Measurements from ENCODE around the gene ANO4. TPM values are rescaled to one million over a fixed set of nuclear protein-coding genes. Genes with fewer than 3 reads are reported as not detected.

The ANO4 gene
- total and polyA plus RNA-seq, 2 of the 8 experiments (the other 6 are each of a cell fraction or from before 2014, with no cell fraction given), result 1.1 to 3.4 TPM

DNA sequence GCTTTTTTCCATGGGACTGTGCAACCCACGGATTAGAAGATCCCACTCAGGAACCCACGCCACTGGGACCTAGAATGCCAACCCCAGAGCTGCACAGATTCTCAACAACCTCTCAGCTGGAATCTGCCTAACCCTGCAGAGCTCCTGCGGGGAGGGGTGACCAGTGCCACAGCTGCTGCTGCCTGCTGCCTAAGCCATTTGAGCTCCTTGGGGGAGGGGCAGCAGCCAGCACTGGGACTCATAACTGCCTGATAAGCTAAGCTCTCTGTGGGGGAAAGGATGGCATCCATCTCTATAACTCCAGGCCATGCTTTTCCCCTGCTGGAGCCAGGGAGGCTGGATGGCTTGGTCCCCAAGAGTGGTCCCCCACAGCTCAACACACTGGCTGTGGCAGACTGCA is 232.6 kb downstream of the ANO4 start:
- Histone ChIP-seq H3K9me3 (ENCODE audit: insufficient read depth in 2 of 2, low read depth in 1 of 2, low read length in 1 of 2) (no peaks in the 10 kb centered on the region), H3K79me2 (ENCODE audit: control insufficient read depth in 1 of 2, insufficient read depth in 2 of 2, low read length in 2 of 2) (no peaks in the 10 kb centered on the region), H3K79me1 (ENCODE audit: low read depth, low read length) (no peaks in the 10 kb centered on the region), H4K5ac (ENCODE audit: insufficient read length, low read depth, low read length) (no peak overlapping the region), H3K23ac (ENCODE audit: insufficient read length) (no peak overlapping the region), H3K18ac (ENCODE audit: extremely low read depth, low read length) (no peak overlapping the region), H4K8ac (ENCODE audit: extremely low read depth, insufficient read depth, low read length) (no peak overlapping the region; the same call in 1 of the 2 replicates), H2BK5ac (ENCODE audit: low read depth, low read length) (no peak overlapping the region), H3K27ac (ENCODE audit: low read depth, low read length) (no peak overlapping the region), H3K36me3 (ENCODE audit: control insufficient read depth in 2 of 4, insufficient read depth in 4 of 4, low read length in 3 of 4) (no peaks in the 10 kb centered on the region; a peak in 1 of 8 replicates), H4K20me1 (replicated peaks in 1 of 2; ENCODE audit: control insufficient read depth in 1 of 2, insufficient read depth in 2 of 2, low read length in 2 of 2) (no peaks in the 10 kb centered on the region), H2BK120ac (replicated peaks; ENCODE audit: low read depth, low read length) (no peak overlapping the region), H2BK20ac (ENCODE audit: low read length) (no peak overlapping the region), H3K9ac (replicated peaks in 1 of 4; ENCODE audit: extremely low read depth in 1 of 4, low read depth in 3 of 4, low read length in 3 of 4) (no peak overlapping the region), H3K4ac (replicated peaks; ENCODE audit: insufficient read length, low read depth, low read length) (no peak overlapping the region), H3K14ac (ENCODE audit: insufficient read length) (no peak overlapping the region), H3K4me3 (ENCODE audit: extremely low read depth in 1 of 4, insufficient read depth in 2 of 4, low read depth in 3 of 4, low read length in 4 of 4) (no peak overlapping the region), H2BK15ac (ENCODE audit: low read length) (no peak overlapping the region), H3K27me3 (replicated peaks in 1 of 4; ENCODE audit: control insufficient read depth in 3 of 4, extremely low read depth in 1 of 4, insufficient read depth in 3 of 4, low read length in 3 of 4) (no peaks in the 10 kb centered on the region), H3K4me2 (ENCODE audit: insufficient read depth in 1 of 2, low read depth in 2 of 2, low read length in 2 of 2) (no peak overlapping the region), H3K56ac (replicated peaks; ENCODE audit: insufficient read length, low read depth, low read length) (no peak overlapping the region), H3K23me2 (ENCODE audit: low read depth, low read length) (no peaks in the 10 kb centered on the region; the same call in 1 of the 2 replicates), H3K4me1 (replicated peaks in 1 of 4; ENCODE audit: control insufficient read depth in 3 of 4, insufficient read depth in 4 of 4, low read length in 3 of 4) (peaks cover 0 to 2% (median 0%) of the 10 kb centered on the region in 4 experiments; a peak in 1 of 7 replicates), H2AK5ac (ENCODE audit: low read depth, low read length) (0 out of 2 replicates have a peak overlapping the region, but pooled peaks have one; percentile 39), H2AFZ (ENCODE audit: low read length) (no peak overlapping the region), H4K91ac (replicated peaks; ENCODE audit: insufficient read length, low read length) (no peak overlapping the region), H2BK12ac (ENCODE audit: low read depth, low read length) (no peak overlapping the region)
- WGBS, 2 experiments (ENCODE audit: extremely low coverage in 1 of 2, insufficient coverage in 1 of 2, insufficient read length in 1 of 2, insufficient replicate concordance in 2 of 2, low coverage in 1 of 2, low lambda C conversion rate in 2 of 2, missing lambda C conversion rate in 1 of 2), result 74% methylated on average over 3 of the region's 3 CpGs; no CpG with 5 or more reads in 1 of the 2 experiments
- DNase-seq (ENCODE audit: low read depth in 1 of 2, low spot score in 2 of 2) (no peak), FAIRE-seq (no peak)
- POLR2A ChIA-PET (ENCODE audit: partially characterized antibody), result no interaction called here
- CTCF ChIA-PET (ENCODE audit: partially characterized antibody), result no interaction called here
- TF ChIP-seq SAP30 (IDR thresholded peaks at IDR 0.05; ENCODE audit: insufficient read depth, insufficient replicate concordance, low read length) (no peak), POU5F1 (IDR thresholded peaks at IDR 0.05; ENCODE audit: low read depth, low read length) (no peak), POLR2A (IDR thresholded peaks at IDR 0.05; ENCODE audit: control extremely low read depth in 1 of 2, low read depth in 2 of 2, low read length in 2 of 2) (no peak), CREB1 (IDR thresholded peaks at IDR 0.05) (no peak), EZH2 (IDR thresholded peaks at IDR 0.05; ENCODE audit: low read depth, low read length, severe bottlenecking) (no peak), CTCF (IDR thresholded peaks at IDR 0.05; ENCODE audit: control extremely low read depth in 1 of 3, insufficient read depth in 1 of 3, low read depth in 1 of 3, low read length in 3 of 3) (no peak), HDAC2 (IDR thresholded peaks at IDR 0.05; ENCODE audit: borderline replicate concordance in 1 of 2, low read depth in 2 of 2, low read length in 2 of 2) (no peak), USF2 (IDR thresholded peaks at IDR 0.05; ENCODE audit: low read length) (no peak), BACH1 (IDR thresholded peaks at IDR 0.05; ENCODE audit: low read length) (no peak), RBBP5 (IDR thresholded peaks at IDR 0.05; ENCODE audit: borderline replicate concordance, low read depth, low read length) (no peak)
